HG03095 (cell line): ENCODE data around the gene PARVA.
"Not testable (repeated sequence)": the region's sequence is repeated elsewhere in the genome, so short reads cannot be mapped to it uniquely, and the experiment has no call there.

Experiments used
- ATAC-seq: cut with Tn5 transposase; IDR thresholded peaks from one replicate; pipeline ENCODE4 v1.9.1; 2021; ENCODE audit warnings: moderate library complexity; ENCODE audit not compliant: unreplicated experiment

PARVA gene

GRCh38 chr11:12496181-12497025, 119.0 kb downstream of the PARVA start:
- no peak for ATAC-seq

- ATAC-seq = no peak
Measured at GRCh38 chr11:12497431-12497830, 120.1 kb downstream of the PARVA start.

- ATAC-seq = no peak
Measured at GRCh38 chr11:12499071-12499470, 121.7 kb downstream of the PARVA start.

- ATAC-seq = no peak
Measured at GRCh38 chr11:12502046-12502445, 124.7 kb downstream of the PARVA start.

GRCh38 chr11:12503039-12503484, 125.7 kb downstream of the PARVA start:
- ATAC-seq = no peak

- ATAC-seq = no peak
Measured at GRCh38 chr11:12503886-12504285, 126.5 kb downstream of the PARVA start.

GRCh38 chr11:12505183-12505582, 127.8 kb downstream of the PARVA start:
- no peak for ATAC-seq

GRCh38 chr11:12506404-12506921, 129.1 kb downstream of the PARVA start:
- ATAC-seq = no peak

GRCh38 chr11:12507391-12507790, 130.0 kb downstream of the PARVA start:
- ATAC-seq = no peak

- no peak for ATAC-seq
Measured at GRCh38 chr11:12508151-12508751, 130.9 kb downstream of the PARVA start.

- no peak for ATAC-seq
Measured at GRCh38 chr11:12509371-12509770, 132.0 kb downstream of the PARVA start.

- no peak for ATAC-seq
Measured at GRCh38 chr11:12512132-12512531, 134.8 kb downstream of the PARVA start.

- no peak for ATAC-seq
Measured at GRCh38 chr11:12512826-12513395, 135.5 kb downstream of the PARVA start.

GRCh38 chr11:12516387-12517105, 139.2 kb downstream of the PARVA start:
- ATAC-seq = no peak

GRCh38 chr11:12517306-12517705, 139.9 kb downstream of the PARVA start:
- no peak for ATAC-seq

GRCh38 chr11:12517741-12518140, 140.4 kb downstream of the PARVA start:
- ATAC-seq = no peak

- no peak for ATAC-seq
Measured at GRCh38 chr11:12518606-12519385, 141.4 kb downstream of the PARVA start.

GRCh38 chr11:12520054-12520453, 142.7 kb downstream of the PARVA start:
- no peak for ATAC-seq

- ATAC-seq = not testable (repeated sequence)
Measured at GRCh38 chr11:12520576-12520975, 143.2 kb downstream of the PARVA start.

GRCh38 chr11:12523180-12523924, 146.0 kb downstream of the PARVA start:
- no peak for ATAC-seq
